GM21717 (cell line): ENCODE results near the gene TLR9.

Experiments
- ATAC-seq: cut with Tn5 transposase; IDR thresholded peaks from one replicate; pipeline ENCODE4 v1.9.1; 2021; ENCODE audit warnings: mild to moderate bottlenecking, moderate library complexity; ENCODE audit not compliant: unreplicated experiment

Gene TLR9

GRCh38 chr3:52175416-52176179 is 49.8 kb downstream of the TLR9 start:
- no peak for ATAC-seq

GRCh38 chr3:52174896-52175295 is 50.5 kb downstream of the TLR9 start:
- no peak for ATAC-seq

- no peak for ATAC-seq
Measured at GRCh38 chr3:52173101-52173500, 52.3 kb downstream of the TLR9 start.

GRCh38 chr3:52172262-52172757 is 53.1 kb downstream of the TLR9 start:
- no peak for ATAC-seq

- no peak for ATAC-seq
Measured at GRCh38 chr3:52171514-52172261, 53.8 kb downstream of the TLR9 start.
